RWPE1 (cell line): Measurements from ENCODE around the gene TTC21B.

Source experiments
- CTCF ChIA-PET: fragments of 350-600 bp; sonication (Branson Sonifier 250); formaldehyde crosslinking; extraction: SDS; loops from one replicate; lab custom pipeline; 2021; lab: Yijun Ruan, JAX
- POLR2A ChIA-PET: fragments of 400-600 bp; formaldehyde crosslinking; extraction: SDS; loops from one replicate; lab custom pipeline; 2020; ENCODE audit warnings: antibody characterized with exemption; ENCODE audit not compliant: low non-redundant PET; lab: Yijun Ruan, JAX
- DNase-seq: peaks from one replicate; pipeline ENCODE4 v3.0.0; 2012; ENCODE audit warnings: low spot score
- H3K27ac ChIP-seq: fragments of 450-650 bp; 2 replicates; pipeline ENCODE4 v1.5.1; 2017
- CTCF ChIP-seq: fragments of 450-650 bp; conservative IDR thresholded peaks from 2 replicates; pipeline ENCODE4 v1.5.1; 2017; ENCODE audit warnings: low read depth, mild to moderate bottlenecking

TTC21B gene

GRCh38 chr2:165889798-165890197, 63.8 kb downstream of the TTC21B start:
- POLR2A ChIA-PET = no interaction called here
- no peak for DNase-seq
- CTCF ChIA-PET = no interaction called here

GRCh38 chr2:165889158-165889557, 64.4 kb downstream of the TTC21B start:
- no peak overlapping the region for H3K27ac ChIP-seq
- ChIA-PET POLR2A (no interaction called here), CTCF (no interaction called here)
- no peak for DNase-seq
- TF ChIP-seq CTCF = no peak

More at GRCh38 chr2:165889798-165890197, 63.8 kb downstream of the TTC21B start:
- TF ChIP-seq CTCF = no peak
- H3K27ac ChIP-seq = no peak overlapping the region

GRCh38 chr2:165888171-165888570, 65.4 kb downstream of the TTC21B start:
- ChIA-PET POLR2A (no interaction called here), CTCF (interaction anchor here (0.6 kb wide), 1 partner anchor 46 kb away, joined by 3 read pairs; no protein-coding TSS in a partner anchor)
- TF ChIP-seq CTCF = no peak
- H3K27ac ChIP-seq = no peak overlapping the region
- no peak for DNase-seq

- POLR2A ChIA-PET = no interaction called here
- H3K27ac ChIP-seq = no peak overlapping the region
- CTCF ChIA-PET = no interaction called here
- DNase-seq = no peak
- no peak for TF ChIP-seq CTCF
These were observed 67.0 kb downstream of the TTC21B start for GRCh38 chr2:165886487-165887146.

- no peak overlapping the region for H3K27ac ChIP-seq
- no peak for DNase-seq
- TF ChIP-seq CTCF = no peak
- ChIA-PET CTCF (no interaction called here), POLR2A (no interaction called here)
These were observed 75.7 kb downstream of the TTC21B start for GRCh38 chr2:165877565-165878550.

- POLR2A ChIA-PET = no interaction called here
These were observed 76.9 kb downstream of the TTC21B start for GRCh38 chr2:165876712-165877111.

More at GRCh38 chr2:165876712-165877111, 76.9 kb downstream of the TTC21B start:
- CTCF ChIA-PET = no interaction called here
- no peak for TF ChIP-seq CTCF
- DNase-seq = no peak
- no peak overlapping the region for H3K27ac ChIP-seq
